ENCODE data around the gene TBC1D1. TPM values are rescaled to one million over a fixed set of nuclear protein-coding genes. Genes with fewer than 3 reads are reported as not detected.

Gene TBC1D1
- total RNA-seq, 2 experiments from 2014 or later = 40.7 to 46.5 TPM

DNA sequence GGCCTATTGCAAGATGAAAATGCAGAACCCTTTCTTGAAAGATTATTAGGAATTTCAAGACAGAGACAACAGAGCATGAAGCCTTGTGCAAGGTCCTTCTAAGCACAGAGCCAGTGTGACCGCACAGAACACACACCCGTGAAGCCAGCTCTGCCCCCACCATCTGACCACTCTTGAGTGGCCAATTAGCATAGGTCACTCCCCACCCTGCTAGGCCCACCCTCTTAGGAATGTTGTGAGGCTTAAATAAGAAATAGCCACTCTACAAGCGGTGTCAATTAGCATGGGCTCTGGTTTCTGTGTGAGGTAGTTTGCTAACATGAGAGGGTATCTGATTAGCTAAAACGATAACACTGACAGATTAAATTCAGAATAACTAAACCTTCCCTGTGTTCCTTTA is 222.2 kb downstream of the TBC1D1 start:
- Histone ChIP-seq H3K4me1 (ENCODE audit: insufficient read depth, low read length) (no peaks in the 10 kb centered on the region), H3K36me3 (ENCODE audit: insufficient read depth, low read length) (peaks cover 32% of the 10 kb centered on the region), H3K27ac (ENCODE audit: low read depth in 1 of 2, low read length in 2 of 2) (no peak overlapping the region), H3K9me3 (ENCODE audit: control insufficient read depth in 1 of 2, insufficient read depth in 1 of 2, low read length in 2 of 2) (no peaks in the 10 kb centered on the region), H3K4me3 (ENCODE audit: low read length) (no peak overlapping the region), H3K27me3 (ENCODE audit: control insufficient read depth in 1 of 2, insufficient read depth in 2 of 2, low read length in 2 of 2) (no peaks in the 10 kb centered on the region)
- intact Hi-C loops (cut with DNase I, micrococcal nuclease) = no loop called here
- TF ChIP-seq, protein P1, sequence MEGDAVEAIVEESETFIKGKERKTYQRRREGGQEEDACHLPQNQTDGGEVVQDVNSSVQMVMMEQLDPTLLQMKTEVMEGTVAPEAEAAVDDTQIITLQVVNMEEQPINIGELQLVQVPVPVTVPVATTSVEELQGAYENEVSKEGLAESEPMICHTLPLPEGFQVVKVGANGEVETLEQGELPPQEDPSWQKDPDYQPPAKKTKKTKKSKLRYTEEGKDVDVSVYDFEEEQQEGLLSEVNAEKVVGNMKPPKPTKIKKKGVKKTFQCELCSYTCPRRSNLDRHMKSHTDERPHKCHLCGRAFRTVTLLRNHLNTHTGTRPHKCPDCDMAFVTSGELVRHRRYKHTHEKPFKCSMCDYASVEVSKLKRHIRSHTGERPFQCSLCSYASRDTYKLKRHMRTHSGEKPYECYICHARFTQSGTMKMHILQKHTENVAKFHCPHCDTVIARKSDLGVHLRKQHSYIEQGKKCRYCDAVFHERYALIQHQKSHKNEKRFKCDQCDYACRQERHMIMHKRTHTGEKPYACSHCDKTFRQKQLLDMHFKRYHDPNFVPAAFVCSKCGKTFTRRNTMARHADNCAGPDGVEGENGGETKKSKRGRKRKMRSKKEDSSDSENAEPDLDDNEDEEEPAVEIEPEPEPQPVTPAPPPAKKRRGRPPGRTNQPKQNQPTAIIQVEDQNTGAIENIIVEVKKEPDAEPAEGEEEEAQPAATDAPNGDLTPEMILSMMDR (IDR thresholded peaks at IDR 0.05) = no peak
- H3K4me3 Mint-ChIP-seq = no peak overlapping the region
- ATAC-seq (ENCODE audit: poor library complexity) (no peak), DNase-seq (no peak)
- H3K27ac Mint-ChIP-seq = no peak overlapping the region
- no peaks in the 10 kb centered on the region for H3K9me3 Mint-ChIP-seq
- CTCF ChIA-PET = no interaction called here
- POLR2A ChIA-PET = interaction anchor here (1.4 kb wide), 1 partner anchor 18 kb away, joined by 3 read pairs; no protein-coding TSS in a partner anchor
- no peaks in the 10 kb centered on the region for H3K27me3 Mint-ChIP-seq
- peaks cover 76% of the 10 kb centered on the region for H3K36me3 Mint-ChIP-seq (ENCODE audit: low read depth)
- no peaks in the 10 kb centered on the region for H3K4me1 Mint-ChIP-seq (ENCODE audit: low read depth)

DNA sequence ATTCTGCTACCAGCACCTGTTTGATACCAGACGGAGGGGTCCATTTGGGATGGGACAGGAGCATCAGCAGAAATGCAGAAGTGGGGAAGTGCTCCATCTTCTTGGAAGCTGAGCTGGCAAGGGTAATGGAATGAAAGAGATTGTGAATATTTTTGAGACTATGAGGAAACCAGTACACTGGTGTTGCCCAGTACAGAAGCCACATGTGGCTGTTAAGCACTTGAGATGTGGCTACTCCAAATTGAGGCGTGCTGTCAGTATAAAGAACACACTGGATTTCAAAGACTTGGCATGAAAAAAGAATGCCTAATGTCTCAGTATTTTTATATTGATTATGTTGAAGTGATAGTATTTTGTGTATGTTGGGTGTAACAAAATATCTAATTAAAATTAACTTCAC is 222.7 kb downstream of the TBC1D1 start:
- ChIA-PET CTCF (no interaction called here), POLR2A (interaction anchor here (1.4 kb wide), 1 partner anchor 18 kb away, joined by 3 read pairs; no protein-coding TSS in a partner anchor)
- no peaks in the 10 kb centered on the region for H3K27me3 ChIP-seq (ENCODE audit: control insufficient read depth in 1 of 2, insufficient read depth in 2 of 2, low read length in 2 of 2)
- intact Hi-C loops (cut with DNase I, micrococcal nuclease) = no loop called here
- DNase-seq (no peak), ATAC-seq (ENCODE audit: poor library complexity) (no peak)
- peaks cover 77% of the 10 kb centered on the region for H3K36me3 Mint-ChIP-seq (ENCODE audit: low read depth)
- H3K4me3 ChIP-seq (ENCODE audit: low read length) = no peak overlapping the region
- no peaks in the 10 kb centered on the region for H3K9me3 Mint-ChIP-seq
- peaks cover 34% of the 10 kb centered on the region for H3K36me3 ChIP-seq (ENCODE audit: insufficient read depth, low read length)
- H3K27ac ChIP-seq (ENCODE audit: low read depth in 1 of 2, low read length in 2 of 2) = no peak overlapping the region
- H3K4me1 ChIP-seq (ENCODE audit: insufficient read depth, low read length) = no peaks in the 10 kb centered on the region
- H3K9me3 ChIP-seq (ENCODE audit: control insufficient read depth in 1 of 2, insufficient read depth in 1 of 2, low read length in 2 of 2) = no peaks in the 10 kb centered on the region
- no peak overlapping the region for H3K4me3 Mint-ChIP-seq
- H3K27ac Mint-ChIP-seq = no peak overlapping the region
- no peaks in the 10 kb centered on the region for H3K4me1 Mint-ChIP-seq (ENCODE audit: low read depth)
- TF ChIP-seq, protein P1 (IDR thresholded peaks at IDR 0.05) = no peak
- no peaks in the 10 kb centered on the region for H3K27me3 Mint-ChIP-seq

DNA sequence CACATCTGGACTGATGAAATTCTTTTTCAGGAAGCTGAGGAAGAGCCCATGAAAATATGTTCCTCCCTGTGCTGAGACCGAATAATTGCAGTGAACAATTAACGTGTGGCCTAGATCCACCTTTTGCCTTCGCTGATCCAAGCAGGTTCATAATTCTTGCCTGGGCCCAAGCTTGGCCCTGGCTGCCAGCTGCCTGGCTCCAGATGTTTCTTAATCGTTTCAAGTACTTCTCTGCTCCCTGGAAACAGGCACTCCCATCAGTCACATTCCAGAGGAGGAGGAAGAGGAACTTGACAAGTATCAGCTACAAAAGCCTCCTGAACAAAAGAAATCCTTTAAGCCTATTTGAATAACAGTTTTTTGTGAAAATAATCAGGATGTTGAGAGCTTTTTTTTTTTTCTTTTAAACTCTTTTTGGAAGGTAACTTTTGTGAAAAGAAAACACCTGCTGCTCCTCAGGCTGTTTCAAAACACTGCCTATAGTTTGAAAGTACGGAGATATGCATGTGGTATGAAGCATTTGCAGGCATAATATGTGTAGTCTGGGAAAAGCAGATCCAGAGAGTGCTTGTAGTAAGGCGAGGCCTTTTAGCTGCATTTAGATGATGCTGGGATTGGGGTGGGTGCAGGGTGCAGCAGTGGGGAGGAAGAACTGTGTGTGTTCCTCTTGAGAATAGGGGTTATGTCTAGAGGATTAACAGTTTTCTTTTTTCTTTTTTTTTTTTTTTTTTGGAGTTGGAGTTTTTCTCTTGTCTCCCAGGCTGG is 223.7 kb downstream of the TBC1D1 start:
- H3K27me3 Mint-ChIP-seq = no peaks in the 10 kb centered on the region
- ChIA-PET CTCF (no interaction called here), POLR2A (interaction anchor here (0.6 to 1.4 kb wide), 4 partner anchors 14 to 759 kb away, joined by 3 read pairs; no protein-coding TSS in a partner anchor)
- Histone ChIP-seq H3K4me3 (ENCODE audit: low read length) (no peak overlapping the region), H3K4me1 (ENCODE audit: insufficient read depth, low read length) (no peaks in the 10 kb centered on the region), H3K27me3 (ENCODE audit: control insufficient read depth in 1 of 2, insufficient read depth in 2 of 2, low read length in 2 of 2) (no peaks in the 10 kb centered on the region), H3K36me3 (ENCODE audit: insufficient read depth, low read length) (peaks cover 40% of the 10 kb centered on the region), H3K9me3 (ENCODE audit: control insufficient read depth in 1 of 2, insufficient read depth in 1 of 2, low read length in 2 of 2) (no peaks in the 10 kb centered on the region), H3K27ac (ENCODE audit: low read depth in 1 of 2, low read length in 2 of 2) (no peak overlapping the region)
- DNase-seq (no peak), ATAC-seq (ENCODE audit: poor library complexity) (no peak)
- H3K4me1 Mint-ChIP-seq (ENCODE audit: low read depth) = no peaks in the 10 kb centered on the region
- no peaks in the 10 kb centered on the region for H3K9me3 Mint-ChIP-seq
- intact Hi-C loops (cut with DNase I, micrococcal nuclease) = no loop called here
- H3K27ac Mint-ChIP-seq = no peak overlapping the region
- TF ChIP-seq, protein P1 (IDR thresholded peaks at IDR 0.05) = no peak
- H3K4me3 Mint-ChIP-seq = no peak overlapping the region
- H3K36me3 Mint-ChIP-seq (ENCODE audit: low read depth) = peaks cover 76% of the 10 kb centered on the region

Measured in CD4-positive, alpha-beta T cell (primary cell).